ENCODE results near the gene MMS19. TPM values are rescaled to one million over a fixed set of nuclear protein-coding genes. Genes with fewer than 3 reads are reported as not detected.

MMS19 gene
- total RNA-seq, 1 donor from 2014 or later: 108 TPM

DNA sequence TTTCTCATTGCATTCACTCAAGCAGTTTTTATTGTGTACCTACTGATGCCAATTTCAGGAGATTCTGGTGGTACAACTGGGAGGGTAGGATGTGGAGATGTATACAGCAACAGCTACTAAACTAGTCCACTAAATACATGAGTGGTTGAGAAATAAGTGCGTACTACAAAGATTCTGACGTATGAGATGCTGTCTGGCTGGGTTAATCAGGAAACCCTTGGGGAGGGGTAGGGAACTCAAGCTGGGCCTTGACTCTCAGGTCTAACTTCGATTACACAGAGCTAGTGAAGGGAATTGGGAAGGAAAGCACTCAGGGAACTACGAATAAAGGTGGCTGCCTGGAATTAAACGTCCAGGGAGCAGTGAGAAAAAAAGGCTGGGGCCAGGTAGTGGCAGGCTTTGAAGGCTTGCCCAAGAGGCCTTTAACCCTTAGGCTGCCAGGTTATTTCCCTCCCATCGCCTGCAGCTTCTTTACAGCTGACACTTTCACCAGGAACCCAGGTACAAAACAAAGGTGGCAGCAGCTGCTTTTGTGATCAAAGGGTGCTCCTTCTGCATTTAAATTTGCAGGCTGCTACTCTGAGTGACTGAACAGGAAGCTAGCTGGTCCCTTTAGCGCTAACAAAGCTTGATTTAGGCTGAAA, 3.2 kb downstream of the MMS19 start:
- TF ChIP-seq, protein P1, sequence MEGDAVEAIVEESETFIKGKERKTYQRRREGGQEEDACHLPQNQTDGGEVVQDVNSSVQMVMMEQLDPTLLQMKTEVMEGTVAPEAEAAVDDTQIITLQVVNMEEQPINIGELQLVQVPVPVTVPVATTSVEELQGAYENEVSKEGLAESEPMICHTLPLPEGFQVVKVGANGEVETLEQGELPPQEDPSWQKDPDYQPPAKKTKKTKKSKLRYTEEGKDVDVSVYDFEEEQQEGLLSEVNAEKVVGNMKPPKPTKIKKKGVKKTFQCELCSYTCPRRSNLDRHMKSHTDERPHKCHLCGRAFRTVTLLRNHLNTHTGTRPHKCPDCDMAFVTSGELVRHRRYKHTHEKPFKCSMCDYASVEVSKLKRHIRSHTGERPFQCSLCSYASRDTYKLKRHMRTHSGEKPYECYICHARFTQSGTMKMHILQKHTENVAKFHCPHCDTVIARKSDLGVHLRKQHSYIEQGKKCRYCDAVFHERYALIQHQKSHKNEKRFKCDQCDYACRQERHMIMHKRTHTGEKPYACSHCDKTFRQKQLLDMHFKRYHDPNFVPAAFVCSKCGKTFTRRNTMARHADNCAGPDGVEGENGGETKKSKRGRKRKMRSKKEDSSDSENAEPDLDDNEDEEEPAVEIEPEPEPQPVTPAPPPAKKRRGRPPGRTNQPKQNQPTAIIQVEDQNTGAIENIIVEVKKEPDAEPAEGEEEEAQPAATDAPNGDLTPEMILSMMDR (conservative IDR thresholded peaks at IDR 0.05; ENCODE audit: low read depth, low read length): no peak
- no peak for DNase-seq (ENCODE audit: low read depth)
- H3K4me3 ChIP-seq (ENCODE audit: low read depth, low read length): no peak overlapping the region

GRCh38 chr10:97494151-97494550, 4.1 kb downstream of the MMS19 start:
- TF ChIP-seq, protein P1 (conservative IDR thresholded peaks at IDR 0.05; ENCODE audit: low read depth, low read length): no peak
- DNase-seq (ENCODE audit: low read depth): no peak
- H3K4me3 ChIP-seq (ENCODE audit: low read depth, low read length): no peak overlapping the region

- no peak for DNase-seq (ENCODE audit: low read depth)
- H3K4me3 ChIP-seq (ENCODE audit: low read depth, low read length): no peak overlapping the region
- TF ChIP-seq, protein P1 (conservative IDR thresholded peaks at IDR 0.05; ENCODE audit: low read depth, low read length): no peak
Observed at GRCh38 chr10:97490592-97490991, 7.6 kb downstream of the MMS19 start.

- TF ChIP-seq, protein P1 (conservative IDR thresholded peaks at IDR 0.05; ENCODE audit: low read depth, low read length): no peak
Observed at GRCh38 chr10:97485647-97486281, 12.5 kb downstream of the MMS19 start.

DNA sequence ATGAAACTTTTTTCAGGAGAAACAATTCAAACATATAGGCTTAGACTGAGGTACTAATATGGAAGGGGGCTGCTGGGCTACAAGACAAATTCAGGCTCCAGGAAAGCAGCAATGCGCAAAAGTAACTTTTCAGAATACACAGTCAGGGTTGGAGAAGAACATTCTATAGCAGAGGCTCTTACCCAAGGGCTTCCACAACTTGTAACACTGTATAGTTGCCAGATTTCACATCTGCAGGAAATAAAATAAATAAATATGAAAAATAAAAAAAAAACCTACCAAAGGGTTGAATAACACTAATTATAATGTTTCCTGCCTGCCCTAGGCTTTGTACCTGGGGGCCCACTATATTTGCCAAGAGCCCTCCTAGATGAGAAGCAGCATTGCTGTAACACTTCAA, 14.3 kb downstream of the MMS19 start:
- no peak overlapping the region for H3K4me3 ChIP-seq (ENCODE audit: low read depth, low read length)
- TF ChIP-seq, protein P1 (conservative IDR thresholded peaks at IDR 0.05; ENCODE audit: low read depth, low read length): no peak
- DNase-seq (ENCODE audit: low read depth): no peak

More at GRCh38 chr10:97485647-97486281, 12.5 kb downstream of the MMS19 start:
- H3K4me3 ChIP-seq (ENCODE audit: low read depth, low read length): no peak overlapping the region
- no peak for DNase-seq (ENCODE audit: low read depth)

DNA sequence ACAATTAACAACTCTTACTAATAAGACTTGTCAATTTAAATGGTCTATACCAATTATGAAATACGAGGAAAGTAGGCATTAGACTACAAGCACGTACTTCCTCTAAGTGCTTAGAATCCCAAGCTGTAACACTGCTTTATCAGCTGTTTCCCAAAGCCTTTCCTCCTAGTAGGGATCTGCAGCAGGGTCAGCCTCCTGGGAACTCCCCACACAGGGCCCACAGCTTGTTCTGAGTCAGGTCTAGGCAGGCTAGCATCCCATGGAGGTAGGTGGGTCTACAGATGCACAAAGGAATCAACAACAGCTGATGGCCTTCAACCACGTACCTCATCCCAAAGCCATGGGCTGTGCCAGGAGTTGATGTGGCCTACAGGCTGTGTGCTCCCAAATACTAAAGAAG, 14.7 kb downstream of the MMS19 start:
- TF ChIP-seq, protein P1 (conservative IDR thresholded peaks at IDR 0.05; ENCODE audit: low read depth, low read length): no peak
- DNase-seq (ENCODE audit: low read depth): no peak
- no peak overlapping the region for H3K4me3 ChIP-seq (ENCODE audit: low read depth, low read length)

GRCh38 chr10:97482381-97482780, 15.8 kb downstream of the MMS19 start:
- no peak for DNase-seq (ENCODE audit: low read depth)

More at GRCh38 chr10:97482381-97482780, 15.8 kb downstream of the MMS19 start:
- no peak overlapping the region for H3K4me3 ChIP-seq (ENCODE audit: low read depth, low read length)
- TF ChIP-seq, protein P1 (conservative IDR thresholded peaks at IDR 0.05; ENCODE audit: low read depth, low read length): no peak
